ENCODE measurements around the gene PDGFRB. TPM values are rescaled to one million over a fixed set of nuclear protein-coding genes. Genes with fewer than 3 reads are reported as not detected.

Gene PDGFRB
- total RNA-seq, 4 donors from 2014 or later, result 148 to 225 (median 191) TPM

DNA sequence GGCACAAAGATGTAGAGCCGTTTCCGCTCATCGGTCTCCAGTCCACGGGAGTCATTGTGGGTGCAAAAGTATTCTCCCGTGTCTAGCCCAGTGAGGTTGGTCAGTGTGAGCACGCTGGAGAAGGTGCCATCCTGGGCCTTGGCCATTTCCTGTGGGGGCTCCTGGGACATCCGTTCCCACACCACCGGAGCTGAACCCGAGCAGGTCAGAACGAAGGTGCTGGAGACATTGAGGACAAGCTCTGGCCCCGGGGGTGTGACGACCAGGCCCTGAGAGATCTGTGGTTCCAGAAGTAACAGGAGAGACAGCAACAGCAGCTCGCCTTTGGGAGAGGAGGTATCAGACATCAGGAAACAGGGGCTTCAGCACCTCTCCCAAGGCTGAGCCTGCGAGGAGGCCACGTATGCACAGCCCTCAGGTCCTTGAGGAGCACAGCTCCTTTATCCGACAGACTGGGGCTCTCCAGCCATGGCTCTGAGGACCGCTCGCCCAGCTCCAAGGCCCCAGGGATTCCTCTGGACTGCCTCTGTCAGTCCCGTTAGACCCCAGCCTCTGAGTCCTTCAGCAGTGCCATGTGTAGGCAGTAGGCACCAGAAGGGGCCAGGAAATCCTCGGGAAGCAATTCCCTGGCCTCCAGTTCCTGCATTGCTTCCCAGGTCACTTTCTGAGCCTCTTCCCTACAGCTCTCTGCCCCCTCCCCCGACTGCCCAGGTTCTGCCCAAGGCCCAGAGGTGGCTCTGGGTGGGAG is 19.9 kb downstream of the PDGFRB start:
- TF ChIP-seq, protein P1, sequence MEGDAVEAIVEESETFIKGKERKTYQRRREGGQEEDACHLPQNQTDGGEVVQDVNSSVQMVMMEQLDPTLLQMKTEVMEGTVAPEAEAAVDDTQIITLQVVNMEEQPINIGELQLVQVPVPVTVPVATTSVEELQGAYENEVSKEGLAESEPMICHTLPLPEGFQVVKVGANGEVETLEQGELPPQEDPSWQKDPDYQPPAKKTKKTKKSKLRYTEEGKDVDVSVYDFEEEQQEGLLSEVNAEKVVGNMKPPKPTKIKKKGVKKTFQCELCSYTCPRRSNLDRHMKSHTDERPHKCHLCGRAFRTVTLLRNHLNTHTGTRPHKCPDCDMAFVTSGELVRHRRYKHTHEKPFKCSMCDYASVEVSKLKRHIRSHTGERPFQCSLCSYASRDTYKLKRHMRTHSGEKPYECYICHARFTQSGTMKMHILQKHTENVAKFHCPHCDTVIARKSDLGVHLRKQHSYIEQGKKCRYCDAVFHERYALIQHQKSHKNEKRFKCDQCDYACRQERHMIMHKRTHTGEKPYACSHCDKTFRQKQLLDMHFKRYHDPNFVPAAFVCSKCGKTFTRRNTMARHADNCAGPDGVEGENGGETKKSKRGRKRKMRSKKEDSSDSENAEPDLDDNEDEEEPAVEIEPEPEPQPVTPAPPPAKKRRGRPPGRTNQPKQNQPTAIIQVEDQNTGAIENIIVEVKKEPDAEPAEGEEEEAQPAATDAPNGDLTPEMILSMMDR (IDR thresholded peaks at IDR 0.05; ENCODE audit: low read depth), result no peak

DNA sequence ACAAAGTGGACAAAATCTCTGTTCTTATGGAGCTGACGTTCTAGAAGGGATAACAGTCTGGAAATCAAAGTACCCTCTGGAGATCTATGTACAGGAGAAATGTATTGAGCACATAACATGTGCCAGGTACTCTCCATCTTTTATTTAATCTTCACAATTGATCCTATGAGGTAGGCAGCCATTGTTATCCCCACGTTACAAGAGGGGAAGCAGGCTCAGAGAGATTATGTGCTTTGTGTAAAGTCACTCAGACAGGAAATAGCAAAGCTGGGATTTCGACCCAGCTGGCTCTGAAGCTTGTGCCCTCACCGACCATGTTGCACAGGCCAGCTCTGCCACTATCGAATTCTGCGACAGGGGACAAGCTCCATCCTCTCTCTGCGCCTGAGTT is 21.5 kb downstream of the PDGFRB start:
- TF ChIP-seq, protein P1 (IDR thresholded peaks at IDR 0.05; ENCODE audit: low read depth), result no peak

DNA sequence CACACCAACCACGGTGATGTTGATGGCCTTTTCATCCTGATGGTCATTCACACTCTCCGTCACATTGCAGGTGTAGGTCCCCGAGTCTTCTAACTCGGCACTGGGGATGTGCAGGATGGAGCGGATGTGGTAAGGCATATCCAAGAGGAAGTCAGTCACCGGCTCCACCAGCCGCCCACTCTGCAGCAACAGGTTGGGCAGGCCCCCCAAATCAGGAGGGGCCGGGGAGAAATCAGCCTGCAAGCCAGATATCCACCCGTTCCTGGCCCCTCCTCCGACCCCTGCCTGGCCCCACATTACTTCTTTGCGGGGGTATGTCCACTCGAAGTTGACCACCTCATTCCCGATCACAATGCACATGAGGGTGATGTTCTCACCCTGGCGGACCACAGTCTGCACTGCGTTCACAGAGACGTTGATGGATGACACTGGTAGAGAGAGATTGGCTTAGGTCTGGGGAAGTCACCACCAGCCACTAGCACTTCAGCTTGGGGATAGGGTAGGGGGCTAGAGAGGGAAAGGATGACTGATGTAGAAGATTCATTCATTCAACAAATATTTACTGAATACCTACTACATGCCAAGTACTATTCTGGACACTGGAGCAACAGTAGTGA is 22.0 kb downstream of the PDGFRB start:
- TF ChIP-seq, protein P1 (IDR thresholded peaks at IDR 0.05; ENCODE audit: low read depth), result no peak

DNA sequence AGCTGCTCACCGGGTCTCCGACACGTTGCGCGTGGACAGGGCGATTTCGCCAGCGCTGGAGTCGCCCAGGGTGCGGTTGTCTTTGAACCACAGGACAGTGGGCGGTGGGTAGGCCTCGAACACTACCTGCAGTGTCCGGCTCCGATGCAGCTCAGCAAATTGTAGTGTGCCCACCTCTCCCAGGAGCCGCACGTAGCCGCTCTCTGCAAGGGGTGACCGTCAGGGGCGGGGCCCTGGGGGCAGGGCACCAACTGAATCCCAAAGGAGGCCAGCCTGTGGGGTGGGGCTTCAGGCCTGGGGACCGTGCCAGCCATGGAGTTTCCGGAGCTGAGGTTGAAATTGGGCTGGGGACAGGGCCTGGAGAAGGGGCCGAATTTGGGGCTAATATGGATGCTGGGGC is 22.9 kb downstream of the PDGFRB start:
- TF ChIP-seq, protein P1 (IDR thresholded peaks at IDR 0.05; ENCODE audit: low read depth), result no peak

GRCh38 chr5:150131978-150132694 is 23.5 kb downstream of the PDGFRB start:
- TF ChIP-seq, protein P1 (IDR thresholded peaks at IDR 0.05; ENCODE audit: low read depth), result no peak

DNA sequence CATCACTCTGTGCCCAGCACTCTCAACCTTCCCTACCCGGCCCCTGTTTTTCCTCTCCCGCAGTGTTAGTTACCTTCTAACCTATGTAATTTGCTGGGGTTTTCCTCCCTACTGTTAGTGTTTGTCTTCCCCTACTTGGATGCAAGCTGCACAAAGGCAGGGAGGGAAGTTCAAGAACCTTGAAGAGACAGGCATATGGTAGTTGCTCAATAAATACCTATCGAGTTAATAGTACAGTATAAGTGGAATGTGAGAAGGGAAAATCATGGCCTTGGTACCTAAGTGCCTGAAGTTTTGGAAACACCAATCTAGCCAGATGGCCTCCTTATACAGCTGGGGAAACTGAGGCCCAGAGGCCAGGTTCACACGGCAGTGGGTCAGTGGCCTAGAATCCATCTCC is 24.2 kb downstream of the PDGFRB start:
- TF ChIP-seq, protein P1 (IDR thresholded peaks at IDR 0.05; ENCODE audit: low read depth), result no peak

GRCh38 chr5:150130493-150130922 is 25.1 kb downstream of the PDGFRB start:
- TF ChIP-seq, protein P1 (IDR thresholded peaks at IDR 0.05; ENCODE audit: low read depth), result no peak

Data from subcutaneous adipose tissue (tissue), 4 donors.